ENCODE measurements around the gene KRT32.

DNA sequence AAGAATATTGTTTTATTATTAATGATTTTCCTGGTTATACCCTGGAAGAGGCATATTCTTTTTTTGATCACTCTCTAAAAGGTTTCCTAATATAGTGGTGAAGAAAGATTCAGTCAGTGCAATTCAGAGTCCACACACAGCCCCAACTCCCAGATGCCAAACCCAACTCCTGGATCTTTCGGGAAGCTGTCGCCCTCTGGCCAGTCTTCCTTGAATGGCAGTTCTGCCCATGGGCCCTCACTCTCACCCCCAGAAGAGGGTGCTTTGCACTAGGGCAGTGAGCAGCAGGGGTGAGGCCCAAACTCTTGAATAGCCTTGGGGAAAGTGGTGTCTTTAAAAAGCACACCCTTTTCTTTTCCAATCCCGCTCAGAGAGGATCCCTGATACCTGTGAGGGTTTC, 11.0 kb downstream of the KRT32 start:
- TF ChIP-seq, protein P1, sequence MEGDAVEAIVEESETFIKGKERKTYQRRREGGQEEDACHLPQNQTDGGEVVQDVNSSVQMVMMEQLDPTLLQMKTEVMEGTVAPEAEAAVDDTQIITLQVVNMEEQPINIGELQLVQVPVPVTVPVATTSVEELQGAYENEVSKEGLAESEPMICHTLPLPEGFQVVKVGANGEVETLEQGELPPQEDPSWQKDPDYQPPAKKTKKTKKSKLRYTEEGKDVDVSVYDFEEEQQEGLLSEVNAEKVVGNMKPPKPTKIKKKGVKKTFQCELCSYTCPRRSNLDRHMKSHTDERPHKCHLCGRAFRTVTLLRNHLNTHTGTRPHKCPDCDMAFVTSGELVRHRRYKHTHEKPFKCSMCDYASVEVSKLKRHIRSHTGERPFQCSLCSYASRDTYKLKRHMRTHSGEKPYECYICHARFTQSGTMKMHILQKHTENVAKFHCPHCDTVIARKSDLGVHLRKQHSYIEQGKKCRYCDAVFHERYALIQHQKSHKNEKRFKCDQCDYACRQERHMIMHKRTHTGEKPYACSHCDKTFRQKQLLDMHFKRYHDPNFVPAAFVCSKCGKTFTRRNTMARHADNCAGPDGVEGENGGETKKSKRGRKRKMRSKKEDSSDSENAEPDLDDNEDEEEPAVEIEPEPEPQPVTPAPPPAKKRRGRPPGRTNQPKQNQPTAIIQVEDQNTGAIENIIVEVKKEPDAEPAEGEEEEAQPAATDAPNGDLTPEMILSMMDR (IDR thresholded peaks at IDR 0.05): no peak
- TF ChIP-seq, protein P2, sequence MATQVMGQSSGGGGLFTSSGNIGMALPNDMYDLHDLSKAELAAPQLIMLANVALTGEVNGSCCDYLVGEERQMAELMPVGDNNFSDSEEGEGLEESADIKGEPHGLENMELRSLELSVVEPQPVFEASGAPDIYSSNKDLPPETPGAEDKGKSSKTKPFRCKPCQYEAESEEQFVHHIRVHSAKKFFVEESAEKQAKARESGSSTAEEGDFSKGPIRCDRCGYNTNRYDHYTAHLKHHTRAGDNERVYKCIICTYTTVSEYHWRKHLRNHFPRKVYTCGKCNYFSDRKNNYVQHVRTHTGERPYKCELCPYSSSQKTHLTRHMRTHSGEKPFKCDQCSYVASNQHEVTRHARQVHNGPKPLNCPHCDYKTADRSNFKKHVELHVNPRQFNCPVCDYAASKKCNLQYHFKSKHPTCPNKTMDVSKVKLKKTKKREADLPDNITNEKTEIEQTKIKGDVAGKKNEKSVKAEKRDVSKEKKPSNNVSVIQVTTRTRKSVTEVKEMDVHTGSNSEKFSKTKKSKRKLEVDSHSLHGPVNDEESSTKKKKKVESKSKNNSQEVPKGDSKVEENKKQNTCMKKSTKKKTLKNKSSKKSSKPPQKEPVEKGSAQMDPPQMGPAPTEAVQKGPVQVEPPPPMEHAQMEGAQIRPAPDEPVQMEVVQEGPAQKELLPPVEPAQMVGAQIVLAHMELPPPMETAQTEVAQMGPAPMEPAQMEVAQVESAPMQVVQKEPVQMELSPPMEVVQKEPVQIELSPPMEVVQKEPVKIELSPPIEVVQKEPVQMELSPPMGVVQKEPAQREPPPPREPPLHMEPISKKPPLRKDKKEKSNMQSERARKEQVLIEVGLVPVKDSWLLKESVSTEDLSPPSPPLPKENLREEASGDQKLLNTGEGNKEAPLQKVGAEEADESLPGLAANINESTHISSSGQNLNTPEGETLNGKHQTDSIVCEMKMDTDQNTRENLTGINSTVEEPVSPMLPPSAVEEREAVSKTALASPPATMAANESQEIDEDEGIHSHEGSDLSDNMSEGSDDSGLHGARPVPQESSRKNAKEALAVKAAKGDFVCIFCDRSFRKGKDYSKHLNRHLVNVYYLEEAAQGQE (IDR thresholded peaks at IDR 0.05; ENCODE audit: insufficient read depth in 1 of 2, low read depth in 2 of 2, low read length in 1 of 2): no peak
- TF ChIP-seq POLR2AphosphoS5 (IDR thresholded peaks at IDR 0.05; ENCODE audit: low read depth, low read length) (no peak), SIN3A (IDR thresholded peaks at IDR 0.05; ENCODE audit: borderline replicate concordance, insufficient read depth, low read depth, low read length) (no peak), TCF7L2 (IDR thresholded peaks at IDR 0.05; ENCODE audit: low read depth, low read length) (no peak)

All from Panc1 (cell line).